ENCODE measurements around the gene CRISP3.

The CRISP3 gene

DNA sequence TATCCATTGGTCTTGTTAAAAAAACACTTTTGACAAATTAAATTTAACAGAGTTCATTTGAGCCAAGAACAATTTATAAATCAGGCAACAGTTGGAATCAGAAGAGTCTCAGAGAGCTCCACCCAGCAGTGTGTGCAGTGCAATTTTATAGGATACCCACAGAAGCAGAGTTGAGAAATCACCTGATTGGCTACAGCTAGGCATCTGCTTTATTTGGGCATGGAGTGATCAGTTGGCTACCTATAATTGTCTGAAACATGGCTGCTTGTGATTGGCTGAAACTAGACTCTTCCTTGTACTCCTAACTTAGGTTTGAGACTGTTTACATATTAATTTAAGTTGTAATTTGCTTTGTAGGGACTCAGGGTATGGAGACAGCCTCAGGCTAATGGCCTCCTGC, 30.9 kb upstream of the CRISP3 start:
- DNase-seq (ENCODE audit: low read depth, low spot score) = no peak
- TF ChIP-seq, protein P1, sequence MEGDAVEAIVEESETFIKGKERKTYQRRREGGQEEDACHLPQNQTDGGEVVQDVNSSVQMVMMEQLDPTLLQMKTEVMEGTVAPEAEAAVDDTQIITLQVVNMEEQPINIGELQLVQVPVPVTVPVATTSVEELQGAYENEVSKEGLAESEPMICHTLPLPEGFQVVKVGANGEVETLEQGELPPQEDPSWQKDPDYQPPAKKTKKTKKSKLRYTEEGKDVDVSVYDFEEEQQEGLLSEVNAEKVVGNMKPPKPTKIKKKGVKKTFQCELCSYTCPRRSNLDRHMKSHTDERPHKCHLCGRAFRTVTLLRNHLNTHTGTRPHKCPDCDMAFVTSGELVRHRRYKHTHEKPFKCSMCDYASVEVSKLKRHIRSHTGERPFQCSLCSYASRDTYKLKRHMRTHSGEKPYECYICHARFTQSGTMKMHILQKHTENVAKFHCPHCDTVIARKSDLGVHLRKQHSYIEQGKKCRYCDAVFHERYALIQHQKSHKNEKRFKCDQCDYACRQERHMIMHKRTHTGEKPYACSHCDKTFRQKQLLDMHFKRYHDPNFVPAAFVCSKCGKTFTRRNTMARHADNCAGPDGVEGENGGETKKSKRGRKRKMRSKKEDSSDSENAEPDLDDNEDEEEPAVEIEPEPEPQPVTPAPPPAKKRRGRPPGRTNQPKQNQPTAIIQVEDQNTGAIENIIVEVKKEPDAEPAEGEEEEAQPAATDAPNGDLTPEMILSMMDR (IDR thresholded peaks at IDR 0.05; ENCODE audit: low read depth, low read length) = no peak
- in situ Hi-C loops (cut with HindIII; ENCODE audit: low sequenced_read_pairs) = no loop called here
- H3K4me3 ChIP-seq (ENCODE audit: low read depth, low read length) = no peak overlapping the region

DNA sequence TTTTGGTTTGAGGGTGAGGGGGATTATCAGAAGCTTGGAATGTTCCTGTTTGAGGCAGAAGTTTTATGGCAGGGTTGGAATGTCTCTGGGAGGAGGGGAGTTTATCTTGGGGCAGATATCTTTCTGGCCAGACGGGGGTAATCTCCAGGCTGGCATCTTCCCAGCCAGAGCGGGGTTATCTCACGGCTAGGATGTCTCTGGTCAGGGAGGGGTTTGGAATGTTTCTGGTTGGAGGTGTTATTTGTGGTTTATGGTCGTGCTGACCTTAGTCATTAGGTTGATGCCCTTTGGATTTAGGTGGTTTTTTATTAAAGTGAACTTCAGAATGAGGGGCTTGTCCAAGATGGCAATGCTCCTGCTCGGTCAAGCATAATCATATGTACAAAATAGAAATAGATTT, 28.1 kb upstream of the CRISP3 start:
- in situ Hi-C loops (cut with HindIII; ENCODE audit: low sequenced_read_pairs) = no loop called here
- DNase-seq (ENCODE audit: low read depth, low spot score) = no peak
- TF ChIP-seq, protein P1 (IDR thresholded peaks at IDR 0.05; ENCODE audit: low read depth, low read length) = no peak
- H3K4me3 ChIP-seq (ENCODE audit: low read depth, low read length) = no peak overlapping the region

DNA sequence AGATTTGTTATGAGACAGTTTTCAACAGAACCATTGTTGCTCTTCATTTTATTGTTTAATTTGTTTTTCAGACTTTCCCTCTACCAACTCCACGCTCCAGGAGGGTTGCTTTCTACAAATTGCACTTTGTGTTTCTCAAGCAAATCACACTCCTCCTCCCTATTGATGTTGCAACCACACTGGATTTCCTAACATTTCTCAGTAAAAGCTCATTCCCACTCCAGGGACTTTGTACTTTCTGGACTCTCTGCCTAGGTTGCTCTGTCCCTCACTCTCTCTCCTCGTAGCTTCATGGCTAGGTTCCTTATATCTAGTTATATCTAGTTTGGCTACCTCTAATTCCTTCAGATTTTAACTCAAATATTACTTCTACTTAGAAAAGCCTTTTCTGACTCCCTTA, 22.6 kb upstream of the CRISP3 start:
- no peak for DNase-seq (ENCODE audit: low read depth, low spot score)

DNA sequence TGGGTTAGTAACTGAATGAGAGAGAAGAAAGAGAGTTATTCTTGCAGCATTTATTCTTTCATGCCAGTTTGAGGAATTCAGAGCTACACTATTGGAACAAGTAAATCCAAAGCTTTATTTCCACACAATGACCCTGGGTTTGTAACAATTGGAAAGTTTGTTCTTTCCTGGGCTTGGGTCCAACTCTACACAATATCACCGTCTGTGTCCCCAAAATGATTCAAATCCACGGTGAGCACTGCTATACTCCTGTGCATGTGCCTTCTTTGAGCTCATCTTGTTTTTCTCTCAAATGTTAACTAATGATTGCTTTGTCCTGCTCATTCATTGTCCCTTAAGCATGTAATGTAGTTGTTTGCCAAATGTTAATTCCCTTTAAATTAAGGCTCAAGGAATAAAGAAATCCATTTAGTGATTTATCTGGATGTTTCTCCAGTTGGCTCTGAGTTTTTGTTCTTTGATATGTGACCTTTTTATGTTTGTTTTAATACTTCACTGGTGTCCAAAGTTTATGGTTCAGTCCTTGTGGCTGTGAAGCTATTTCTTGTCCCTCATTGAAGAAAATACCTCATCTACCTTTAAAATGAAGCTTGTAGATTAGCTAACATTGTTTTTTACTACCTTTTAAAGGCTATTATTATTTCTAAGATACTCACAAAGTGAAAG, 20.5 kb upstream of the CRISP3 start:
- no peak overlapping the region for H3K4me3 ChIP-seq (ENCODE audit: low read depth, low read length)
- TF ChIP-seq, protein P1 (IDR thresholded peaks at IDR 0.05; ENCODE audit: low read depth, low read length) = no peak
- no peak for DNase-seq (ENCODE audit: low read depth, low spot score)
- in situ Hi-C loops (cut with HindIII; ENCODE audit: low sequenced_read_pairs) = no loop called here

More for the DNA sequence above, 22.6 kb upstream of the CRISP3 start:
- H3K4me3 ChIP-seq (ENCODE audit: low read depth, low read length) = no peak overlapping the region
- in situ Hi-C loops (cut with HindIII; ENCODE audit: low sequenced_read_pairs) = no loop called here
- TF ChIP-seq, protein P1 (IDR thresholded peaks at IDR 0.05; ENCODE audit: low read depth, low read length) = no peak

DNA sequence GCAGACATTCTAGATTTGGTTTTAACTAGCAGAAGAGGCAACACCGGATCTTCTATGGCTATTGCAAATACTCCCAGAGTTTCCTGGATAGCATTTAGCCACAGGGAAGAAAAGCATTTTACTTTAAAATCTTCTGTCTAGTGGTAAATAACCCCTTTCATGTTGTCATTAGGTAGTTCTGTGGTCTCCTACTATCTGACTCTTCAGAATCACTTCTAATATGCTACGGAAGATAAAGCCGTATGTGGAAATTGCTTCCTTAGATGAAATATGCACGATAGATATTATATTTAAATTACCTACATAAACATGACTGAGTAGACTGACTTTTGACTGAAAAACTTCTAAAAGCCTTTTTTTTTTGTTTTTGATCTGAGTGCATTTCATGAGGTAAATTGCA, 759 bp downstream of the CRISP3 start:
- H3K4me3 ChIP-seq (ENCODE audit: low read depth, low read length) = no peak overlapping the region
- in situ Hi-C loops (cut with HindIII; ENCODE audit: low sequenced_read_pairs) = no loop called here
- TF ChIP-seq, protein P1 (IDR thresholded peaks at IDR 0.05; ENCODE audit: low read depth, low read length) = no peak
- no peak for DNase-seq (ENCODE audit: low read depth, low spot score)

DNA sequence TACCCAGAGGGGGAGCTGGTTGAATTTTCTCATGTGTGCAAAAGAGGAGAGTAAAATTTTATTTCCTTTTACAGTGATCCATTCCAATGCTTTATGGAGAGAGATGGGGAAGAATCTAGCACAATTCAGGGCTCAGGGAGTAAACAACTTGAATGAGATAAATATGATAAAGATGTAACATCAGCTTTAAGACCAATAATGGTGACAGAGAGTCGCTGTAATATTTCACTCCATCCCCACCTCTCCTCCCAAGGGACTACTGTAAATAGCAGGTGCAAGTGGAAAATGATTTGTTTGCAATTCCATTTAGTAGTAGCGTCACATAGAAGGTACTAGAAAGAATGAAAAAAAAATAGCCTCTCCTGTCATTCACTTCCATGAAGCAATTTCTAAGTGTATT, 4.8 kb downstream of the CRISP3 start:
- in situ Hi-C loops (cut with HindIII; ENCODE audit: low sequenced_read_pairs) = no loop called here
- DNase-seq (ENCODE audit: low read depth, low spot score) = no peak
- H3K4me3 ChIP-seq (ENCODE audit: low read depth, low read length) = no peak overlapping the region
- TF ChIP-seq, protein P1 (IDR thresholded peaks at IDR 0.05; ENCODE audit: low read depth, low read length) = no peak

Measured in astrocyte of the spinal cord (primary cell).